HG03354 (cell line): ENCODE results near the gene SLC16A6.
"Not testable (repeated sequence)": the region's sequence is repeated elsewhere in the genome, so short reads cannot be mapped to it uniquely, and the experiment has no call there.

ENCODE experiments used
- ATAC-seq: cut with Tn5 transposase; IDR thresholded peaks from one replicate; pipeline ENCODE4 v1.9.1; 2021; ENCODE audit warnings: mild to moderate bottlenecking; ENCODE audit not compliant: unreplicated experiment, poor library complexity, severe bottlenecking

The SLC16A6 gene

DNA sequence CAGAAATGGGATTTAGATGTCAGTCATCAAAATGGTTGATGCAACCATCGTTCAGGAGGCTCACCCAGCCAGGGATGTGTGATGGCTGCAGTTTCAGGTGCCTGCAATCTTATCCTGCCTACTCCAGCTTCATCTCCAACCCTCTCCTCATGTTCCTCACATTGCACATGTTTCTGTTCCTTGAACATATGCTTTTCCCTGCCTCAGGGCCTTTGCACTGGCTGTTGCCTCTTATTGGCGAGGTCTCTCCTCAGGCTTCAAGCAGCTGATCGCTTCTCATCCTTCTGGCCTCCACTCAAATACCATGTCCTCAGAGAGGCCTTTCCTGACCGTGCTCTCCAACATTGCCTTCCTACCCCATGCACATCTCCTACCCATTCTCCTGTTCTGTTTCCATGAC is 25.0 kb upstream of the SLC16A6 start:
- no peak for ATAC-seq

DNA sequence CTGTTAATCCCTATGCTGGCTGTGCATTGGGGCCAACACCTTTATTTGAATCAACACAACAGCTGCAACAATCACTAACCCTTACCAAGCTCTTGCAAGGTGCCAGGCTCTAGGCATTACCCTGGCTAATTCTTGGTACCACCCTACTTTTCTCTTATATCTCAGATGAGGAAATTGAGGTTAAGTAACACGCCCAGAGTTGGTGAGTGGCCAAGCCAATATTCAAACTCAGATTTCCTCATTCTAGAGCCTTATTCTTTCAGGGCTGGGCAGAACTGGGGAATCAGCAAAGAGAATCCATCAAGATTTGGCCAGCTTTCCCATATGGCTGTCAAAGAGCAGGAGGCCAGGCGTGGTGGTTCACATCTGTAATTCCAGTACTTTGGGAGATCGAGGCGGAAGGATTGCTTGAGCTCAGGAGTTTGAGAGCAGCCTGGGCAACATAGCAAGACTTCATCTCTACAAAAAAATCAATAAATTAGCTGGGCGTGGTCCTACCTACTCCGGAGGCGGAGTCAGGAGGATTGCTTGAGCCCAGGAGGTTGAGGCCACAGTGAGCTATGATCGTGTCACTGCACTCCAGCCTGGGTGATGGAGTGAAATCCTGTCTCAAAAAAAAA is 24.1 kb upstream of the SLC16A6 start:
- ATAC-seq, result no peak

DNA sequence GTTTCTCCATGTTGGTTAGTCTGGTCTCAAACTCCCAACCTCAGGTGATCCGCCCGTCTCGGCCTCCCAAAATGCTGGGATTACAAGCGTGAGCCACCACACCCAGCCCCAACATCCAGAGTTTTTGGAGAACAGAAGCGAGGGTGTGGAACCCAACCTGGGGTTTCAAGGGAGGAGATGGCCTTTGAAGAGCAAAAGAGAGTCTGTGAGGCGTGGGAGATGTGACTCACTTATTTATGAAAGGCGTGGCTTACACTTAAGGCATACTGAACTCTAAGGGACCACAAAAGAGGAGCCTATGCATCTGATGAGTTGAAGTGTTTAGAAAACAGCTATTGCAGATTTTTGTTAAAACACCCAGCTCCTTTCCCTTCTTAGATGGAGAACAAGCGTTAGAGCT is 19.2 kb upstream of the SLC16A6 start:
- no peak for ATAC-seq

DNA sequence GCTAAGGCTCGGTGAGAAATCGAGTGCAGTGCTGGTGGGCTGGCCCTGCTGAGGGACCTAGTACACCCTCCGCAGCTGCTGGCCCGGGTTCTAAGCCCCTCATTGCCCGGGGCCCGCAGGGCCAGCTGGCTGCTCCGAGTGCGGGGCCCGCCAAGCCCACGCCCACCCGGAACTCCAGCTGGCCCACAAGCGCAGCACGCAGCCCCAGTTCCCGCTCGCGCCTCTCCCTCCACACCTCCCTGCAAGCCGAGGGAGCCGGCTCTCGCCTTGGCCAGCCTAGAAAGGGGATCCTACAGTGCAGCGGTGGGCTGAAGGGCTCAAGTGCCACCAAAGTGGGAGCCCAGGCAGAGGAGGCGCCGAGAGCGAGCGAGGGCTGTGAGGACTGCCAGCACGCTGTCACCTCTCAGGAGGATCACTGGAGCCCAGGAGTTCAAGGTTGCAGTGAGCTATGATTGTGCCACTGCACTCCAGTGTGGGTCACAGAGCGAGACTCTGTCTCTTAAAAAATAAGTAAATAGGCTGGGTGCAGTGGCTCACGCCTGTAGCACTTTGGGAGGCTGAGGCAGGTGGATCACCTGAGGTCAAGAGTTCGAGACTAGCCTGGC is 18.2 kb upstream of the SLC16A6 start:
- not testable (repeated sequence) for ATAC-seq

DNA sequence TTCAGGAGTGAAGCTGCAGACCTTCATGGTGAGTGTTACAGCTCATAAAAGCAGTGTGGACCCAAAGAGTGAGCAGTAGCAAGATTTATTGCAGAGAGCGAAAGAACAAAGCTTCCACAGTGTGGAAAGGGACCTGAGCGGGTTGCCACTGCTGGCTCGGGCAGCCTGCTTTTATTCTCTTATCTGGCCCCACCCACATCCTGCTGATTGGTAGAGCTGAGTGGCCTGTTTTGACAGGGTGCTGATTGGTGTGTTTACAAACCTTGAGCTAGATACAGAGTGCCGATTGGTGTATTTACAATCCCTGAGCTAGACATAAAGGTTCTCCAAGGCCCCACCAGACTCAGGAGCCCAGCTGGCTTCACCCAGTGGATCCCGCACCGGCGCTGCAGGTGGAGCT is 17.6 kb upstream of the SLC16A6 start:
- not testable (repeated sequence) for ATAC-seq

DNA sequence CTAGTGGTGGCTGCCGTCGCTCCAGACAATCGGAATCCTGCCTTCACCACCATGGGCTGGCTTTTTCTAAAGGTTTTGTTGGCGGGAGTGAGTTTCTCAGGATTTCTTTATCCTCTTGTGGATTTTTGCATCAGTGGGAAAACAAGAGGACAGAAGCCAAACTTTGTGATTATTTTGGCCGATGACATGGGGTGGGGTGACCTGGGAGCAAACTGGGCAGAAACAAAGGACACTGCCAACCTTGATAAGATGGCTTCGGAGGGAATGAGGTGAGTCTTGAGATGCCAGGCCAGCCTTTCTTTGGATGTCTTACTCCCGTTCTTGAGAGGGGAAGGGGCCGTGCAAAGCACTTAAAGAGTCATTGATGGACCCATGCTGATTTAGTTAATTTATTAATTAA is 16.5 kb upstream of the SLC16A6 start:
- no peak for ATAC-seq

DNA sequence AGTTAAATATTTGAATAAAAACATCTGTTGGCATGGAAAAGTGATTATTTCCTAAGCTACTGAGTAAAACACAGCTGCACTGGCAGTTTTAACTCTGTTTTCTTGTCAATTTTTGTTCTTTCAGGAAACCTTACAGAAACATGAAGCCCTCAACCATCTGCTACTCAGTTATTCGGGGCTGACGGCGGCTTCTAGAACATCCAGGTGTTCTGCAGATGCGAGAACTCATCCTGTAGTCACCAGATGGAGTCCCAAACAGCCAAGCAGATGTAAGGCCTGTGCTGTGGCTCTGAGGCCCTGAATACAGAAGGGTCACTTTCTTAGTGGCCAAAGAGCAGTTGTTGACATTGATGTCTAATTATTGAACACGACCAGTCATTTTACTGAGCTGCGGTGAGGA is 15.9 kb upstream of the SLC16A6 start:
- no peak for ATAC-seq

DNA sequence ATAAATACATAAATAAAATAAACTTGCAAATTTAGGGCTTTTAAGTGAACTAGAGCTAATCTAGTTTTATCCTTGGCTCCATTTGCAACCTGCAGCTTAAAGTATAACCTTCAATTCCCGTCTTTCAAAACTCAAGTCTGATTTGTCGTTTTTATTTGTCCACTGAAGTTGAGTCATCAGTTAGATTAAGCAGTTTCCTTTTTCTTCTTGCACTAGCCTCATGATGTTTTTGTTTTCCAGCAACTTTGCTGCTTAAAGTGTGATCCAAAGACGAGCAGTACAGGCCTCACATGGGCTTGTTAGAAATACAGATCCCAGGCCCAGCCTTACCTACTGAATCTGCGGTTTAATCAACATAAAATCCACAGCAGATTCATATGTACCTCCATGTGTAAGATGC is 14.2 kb upstream of the SLC16A6 start:
- ATAC-seq, result no peak

DNA sequence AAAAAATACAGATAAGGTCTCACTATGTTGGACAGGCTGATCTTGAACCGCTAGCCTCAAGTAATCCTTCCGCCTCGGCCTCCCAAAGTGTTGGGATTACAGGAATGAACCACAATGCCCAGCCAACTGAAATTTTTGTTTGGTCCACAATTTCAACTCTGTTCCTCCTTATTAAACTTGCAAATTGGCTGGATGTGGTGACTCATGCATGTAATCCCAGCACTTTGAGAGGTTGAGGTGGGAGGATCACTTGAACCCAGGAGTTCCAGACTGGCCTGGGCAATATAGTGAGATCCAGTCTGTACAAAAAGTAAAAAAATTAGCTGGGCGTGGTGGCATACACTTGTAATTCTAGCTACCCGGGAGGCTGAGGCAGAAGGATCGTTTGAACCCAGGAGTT is 13.8 kb upstream of the SLC16A6 start:
- no peak for ATAC-seq

DNA sequence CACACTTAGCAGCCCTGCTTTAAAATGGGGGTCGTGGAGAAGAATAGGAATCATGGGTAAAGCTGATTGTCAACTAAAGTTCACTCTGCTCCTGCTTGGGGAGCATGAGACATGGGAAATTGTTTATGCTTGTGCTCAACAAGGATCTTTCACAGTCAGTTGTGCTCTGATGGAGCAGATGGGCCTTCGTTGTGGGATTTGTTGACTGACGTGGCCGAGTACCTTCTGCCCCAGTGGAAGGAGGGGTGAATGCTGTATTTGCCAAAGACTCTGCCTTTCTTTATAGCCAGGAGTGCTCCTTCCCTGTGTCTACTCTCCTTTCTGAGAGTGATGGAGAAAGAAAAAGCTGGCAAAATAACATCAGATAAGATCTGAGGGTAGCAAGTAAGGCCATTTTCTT is 11.7 kb upstream of the SLC16A6 start:
- ATAC-seq, result no peak

DNA sequence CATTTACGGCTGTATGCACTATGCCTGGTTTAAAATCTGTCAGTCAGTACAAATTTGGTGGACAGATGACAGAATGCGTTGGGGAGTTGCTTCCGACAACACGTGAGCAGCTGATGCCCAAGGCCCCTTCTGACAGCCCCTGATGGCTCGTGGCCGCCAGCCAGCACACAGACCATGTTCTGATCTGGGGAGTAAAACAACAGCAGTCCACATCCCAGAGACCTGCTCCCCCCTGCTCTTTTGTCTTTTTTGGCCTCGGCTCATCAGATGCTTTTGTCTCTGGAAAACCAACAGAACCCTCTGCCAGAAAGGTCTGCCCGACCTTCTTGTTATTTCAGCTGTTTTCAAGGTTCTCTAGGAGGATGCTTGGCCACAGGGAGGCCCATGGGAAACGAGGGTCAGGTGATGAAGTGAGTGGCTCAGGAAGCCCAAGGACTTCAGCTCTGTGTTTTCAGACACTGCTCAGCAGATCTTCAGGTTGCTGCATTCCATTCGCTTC is 11.2 kb upstream of the SLC16A6 start:
- no peak for ATAC-seq

DNA sequence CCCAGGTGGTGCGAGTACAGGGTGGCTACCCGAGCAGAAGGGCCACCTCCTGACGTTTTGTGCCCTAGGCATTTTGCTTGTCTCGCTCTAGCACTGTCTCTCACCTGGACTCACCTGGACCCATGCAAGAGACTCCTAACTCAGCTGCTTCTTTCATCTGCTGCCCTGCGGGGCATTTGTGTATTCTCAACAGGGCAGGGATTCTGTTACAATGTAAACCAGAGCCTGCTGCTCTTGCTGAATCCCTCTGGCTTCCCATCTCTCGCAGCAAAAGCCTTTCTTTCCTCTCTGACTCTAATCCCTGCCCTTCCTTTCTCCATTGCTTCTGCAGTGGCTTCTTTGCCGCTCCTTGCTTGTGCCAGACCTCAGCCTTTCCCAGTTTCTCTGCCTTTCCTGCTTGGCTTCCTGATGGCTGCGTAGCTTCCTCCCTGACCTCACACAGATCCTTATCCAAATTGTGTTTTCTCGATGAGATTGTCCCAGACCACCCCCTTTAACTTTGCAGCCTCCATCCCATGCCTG is 10.6 kb upstream of the SLC16A6 start:
- no peak for ATAC-seq

DNA sequence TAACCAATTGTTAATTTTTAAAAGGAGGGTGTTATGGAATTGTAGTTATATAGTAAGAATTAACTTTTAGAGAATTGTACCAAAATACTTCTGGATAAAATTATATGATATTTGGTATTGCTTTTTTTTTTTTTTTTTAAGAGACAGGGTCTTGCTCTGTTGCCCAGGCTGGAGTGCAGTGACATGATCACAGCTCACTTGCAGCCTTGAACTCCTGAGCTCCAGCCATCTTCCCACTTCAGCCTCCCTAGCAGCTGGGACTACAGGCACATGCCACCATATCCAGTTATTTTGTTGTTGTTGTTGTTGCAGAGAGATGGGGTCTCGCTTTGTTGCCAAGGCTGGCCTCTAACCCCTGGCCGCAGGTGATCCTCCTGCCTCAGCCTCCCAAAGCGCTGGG is 8.9 kb upstream of the SLC16A6 start:
- no peak for ATAC-seq

DNA sequence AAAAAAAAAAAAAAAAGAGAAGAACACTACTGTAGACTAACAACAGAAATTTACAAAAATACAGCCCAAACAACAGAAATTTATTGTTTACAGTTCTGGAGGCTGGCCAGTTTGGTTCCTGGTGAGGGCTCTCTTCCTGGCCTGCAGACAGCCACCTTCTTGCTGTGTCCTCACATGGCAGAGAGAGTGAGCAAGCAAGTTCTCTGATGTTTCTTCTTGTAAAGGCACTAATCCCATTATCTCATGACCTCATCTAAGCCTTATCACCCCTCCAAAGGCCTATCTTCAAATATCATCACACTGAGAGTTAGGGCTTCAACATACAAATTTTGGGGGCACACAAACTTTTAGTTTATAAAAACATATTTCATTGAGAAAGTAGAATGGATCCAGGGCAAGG is 7.7 kb upstream of the SLC16A6 start:
- ATAC-seq, result no peak

DNA sequence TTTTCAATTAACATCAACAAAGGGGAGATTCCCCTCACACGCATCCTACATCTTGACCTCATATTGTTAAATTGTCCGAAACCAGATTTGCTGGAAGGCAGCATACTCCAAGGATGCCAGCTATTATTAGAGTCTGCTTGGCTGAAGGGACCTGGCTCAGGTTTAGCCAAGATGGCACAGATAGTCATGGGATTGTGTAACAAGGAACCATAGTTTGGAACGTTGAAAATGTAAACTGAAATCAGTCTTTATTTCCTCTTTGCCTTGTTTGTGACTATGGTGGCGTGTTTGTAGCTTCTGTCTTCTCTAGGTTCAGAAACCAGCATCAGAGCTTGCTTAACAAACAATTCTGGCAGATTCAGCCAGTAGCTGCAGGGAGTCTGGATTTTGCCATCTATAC is 6.3 kb upstream of the SLC16A6 start:
- no peak for ATAC-seq

DNA sequence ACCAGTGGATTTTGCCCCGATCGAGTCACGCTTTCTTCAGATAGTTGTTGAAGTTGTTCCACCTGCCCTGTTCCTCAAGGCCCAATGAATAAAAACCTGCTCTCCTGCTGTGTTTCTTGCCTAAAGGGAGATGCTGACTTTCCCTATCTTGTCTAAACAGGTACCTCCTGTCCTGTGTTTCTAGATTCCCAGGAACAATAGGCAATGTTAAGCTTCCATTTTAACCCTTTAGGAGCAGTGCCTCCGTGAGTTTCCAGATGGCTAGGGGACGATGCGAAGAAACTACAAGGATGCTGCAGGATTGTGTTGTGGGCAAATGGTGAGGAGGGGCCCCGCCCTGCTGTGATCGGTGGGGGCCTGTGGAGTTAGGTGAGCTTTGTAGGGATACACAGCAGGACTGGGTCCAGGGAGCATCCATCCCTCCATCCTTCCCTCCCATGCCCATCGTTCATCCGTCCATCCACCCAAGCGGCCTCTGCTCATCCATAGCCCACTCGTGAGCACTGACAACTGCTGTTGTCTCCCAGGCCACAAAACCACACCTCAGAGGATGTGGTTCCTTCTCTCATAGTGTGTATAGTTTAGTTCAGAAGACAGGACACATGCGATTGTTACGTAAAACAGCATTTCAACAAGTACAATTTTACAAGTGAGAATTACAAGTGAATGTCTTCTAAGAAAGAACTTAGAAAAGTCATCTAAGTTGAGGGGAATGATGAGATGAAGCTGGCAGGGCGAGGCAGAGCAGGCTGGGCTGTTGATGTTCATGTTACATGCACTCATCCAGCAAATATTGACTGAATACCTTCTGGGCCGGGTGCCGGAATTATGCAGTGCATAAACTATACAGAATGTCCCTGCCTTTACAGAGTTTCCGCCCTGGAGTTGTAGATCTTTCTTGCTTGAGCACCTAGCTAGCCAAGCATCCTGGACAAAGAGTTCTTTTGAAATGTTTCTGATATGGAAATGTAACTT is 5.6 kb upstream of the SLC16A6 start:
- ATAC-seq, result no peak

DNA sequence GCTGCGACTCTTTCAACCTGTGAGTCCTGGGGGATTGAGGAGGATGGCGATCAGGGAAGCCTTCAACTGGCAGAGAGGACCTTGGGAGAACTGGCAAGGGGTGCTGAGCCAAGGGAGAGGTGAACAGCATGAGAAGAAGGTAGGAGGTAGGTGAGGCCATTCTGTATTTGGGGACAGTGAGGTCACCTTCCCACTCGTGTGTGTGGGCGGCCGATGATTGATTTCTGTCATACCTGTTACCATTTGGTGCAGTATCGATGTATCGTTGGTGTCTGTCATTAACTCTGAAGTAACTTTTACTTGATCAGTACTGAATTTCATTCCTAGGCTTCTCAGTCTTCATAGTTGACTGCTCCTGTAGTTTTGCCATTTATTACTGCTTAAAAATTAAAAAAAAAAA is 4.2 kb upstream of the SLC16A6 start:
- no peak for ATAC-seq

DNA sequence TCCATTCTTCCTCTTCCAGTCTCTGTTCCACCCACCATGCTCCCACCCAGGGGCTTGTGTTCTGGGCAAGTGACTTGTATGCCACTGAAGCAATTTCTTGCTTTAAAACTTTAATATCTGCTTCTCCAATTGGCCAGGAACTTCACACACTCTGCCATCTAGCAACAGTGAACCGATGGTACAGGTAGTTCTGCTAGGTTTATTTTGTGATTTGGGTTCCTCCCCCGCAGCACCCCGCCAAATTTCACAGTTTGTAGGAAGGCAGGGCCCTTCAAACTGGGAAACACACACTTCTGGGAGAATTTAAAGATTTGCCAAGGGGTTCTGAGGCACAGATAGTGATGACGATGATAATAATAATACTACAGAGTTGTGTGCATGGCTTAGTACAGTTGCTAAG is 3.7 kb upstream of the SLC16A6 start:
- ATAC-seq, result no peak

DNA sequence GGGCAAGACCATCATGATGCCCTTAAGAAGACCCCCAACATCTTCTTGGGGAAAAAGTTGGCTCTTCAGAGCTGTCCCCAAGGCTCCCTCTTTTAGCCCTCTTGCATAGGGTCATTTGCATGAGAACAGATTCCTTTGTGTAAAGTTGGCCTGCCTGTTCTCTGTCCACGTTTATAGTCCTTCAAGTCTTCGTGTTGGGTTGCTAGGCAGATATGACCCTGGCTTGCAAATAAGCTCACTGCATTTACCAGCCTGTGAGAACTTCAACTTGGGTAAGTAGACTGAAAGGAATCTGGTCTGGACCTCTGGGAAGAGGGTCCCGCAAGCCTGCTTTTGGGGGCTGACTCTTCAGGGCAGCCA is 3.2 kb upstream of the SLC16A6 start:
- ATAC-seq, result no peak

DNA sequence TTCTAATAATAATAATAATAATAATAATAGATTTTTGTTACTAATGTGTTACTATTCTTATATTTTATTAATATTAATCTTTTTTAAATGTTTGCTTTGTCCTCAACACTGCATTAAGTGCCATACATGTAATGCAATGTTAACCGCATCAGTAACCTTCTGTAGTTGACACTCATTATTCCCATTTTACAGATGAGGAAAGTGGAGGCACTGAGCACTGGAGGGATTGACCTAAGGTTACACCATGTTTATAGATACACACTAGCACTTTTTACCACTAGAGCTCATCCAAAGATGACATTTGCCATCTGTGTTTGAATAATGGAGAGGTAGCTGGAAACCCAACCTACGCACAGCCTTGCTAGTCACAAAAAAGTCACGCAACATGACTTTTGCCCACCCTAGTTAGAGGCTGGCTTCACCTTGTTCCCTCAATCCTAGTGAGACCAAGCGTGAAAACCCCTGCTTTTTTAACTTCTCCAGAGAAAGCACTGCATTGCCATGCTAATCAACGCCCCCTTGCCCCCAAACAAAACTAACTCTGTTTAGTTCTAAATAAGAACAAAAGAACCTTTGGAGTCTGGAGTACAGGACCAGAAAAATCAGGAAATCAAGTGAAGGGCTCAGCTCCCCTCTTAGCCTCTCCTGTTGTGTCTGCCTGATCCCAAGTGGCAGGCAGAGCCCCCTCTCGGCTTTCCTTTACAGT is 2.7 kb upstream of the SLC16A6 start:
- ATAC-seq, result no peak
